Measurements from ENCODE around the gene SVEP1.

Gene SVEP1

GRCh38 chr9:110463499-110463898 lies 116.0 kb downstream of the SVEP1 start:
- H3K79me2 ChIP-seq (ENCODE audit: insufficient read depth, low read length) = no peaks in the 10 kb centered on the region
- no peaks in the 10 kb centered on the region for H3K9me3 ChIP-seq (ENCODE audit: low read length)
- no peak overlapping the region for H2AFZ ChIP-seq (ENCODE audit: low read length)
- H3F3A ChIP-seq (ENCODE audit: insufficient read depth, low read length) = no peaks in the 10 kb centered on the region
- no peak overlapping the region for H3K4me2 ChIP-seq (ENCODE audit: low read length)
- H3K27ac ChIP-seq (ENCODE audit: low read depth, low read length, poor library complexity, severe bottlenecking) = no peak overlapping the region
- no peaks in the 10 kb centered on the region for H3K27me3 ChIP-seq (ENCODE audit: insufficient read depth, low read length)
- H4K20me1 ChIP-seq (ENCODE audit: insufficient read depth, low read length) = no peaks in the 10 kb centered on the region
- H3K4me3 ChIP-seq (ENCODE audit: low read depth, low read length, poor library complexity, severe bottlenecking) = no peak overlapping the region
- no peak overlapping the region for H3K9ac ChIP-seq (ENCODE audit: low read length)
- TF ChIP-seq CTCF (IDR thresholded peaks at IDR 0.05; ENCODE audit: low read length) (no peak), EZH2 (IDR thresholded peaks at IDR 0.05; ENCODE audit: borderline replicate concordance, low read length) (no peak)
- H3K36me3 ChIP-seq (ENCODE audit: insufficient read depth, low read length) = no peaks in the 10 kb centered on the region
- H3K4me1 ChIP-seq (ENCODE audit: insufficient read depth, low read length, severe bottlenecking) = no peaks in the 10 kb centered on the region
- H3K9me2 ChIP-seq (ENCODE audit: low read depth, low read length) = no peaks in the 10 kb centered on the region

GRCh38 chr9:110457245-110457644 lies 122.3 kb downstream of the SVEP1 start:
- no peaks in the 10 kb centered on the region for H3K27me3 ChIP-seq (ENCODE audit: insufficient read depth, low read length)
- H3K9me3 ChIP-seq (ENCODE audit: low read length) = no peaks in the 10 kb centered on the region
- TF ChIP-seq EZH2 (IDR thresholded peaks at IDR 0.05; ENCODE audit: borderline replicate concordance, low read length) = no peak
- TF ChIP-seq CTCF (IDR thresholded peaks at IDR 0.05; ENCODE audit: low read length) = no peak
- H3K27ac ChIP-seq (ENCODE audit: low read depth, low read length, poor library complexity, severe bottlenecking) = no peak overlapping the region
- H3K36me3 ChIP-seq (ENCODE audit: insufficient read depth, low read length) = no peaks in the 10 kb centered on the region
- H3K79me2 ChIP-seq (ENCODE audit: insufficient read depth, low read length) = no peaks in the 10 kb centered on the region
- H3F3A ChIP-seq (ENCODE audit: insufficient read depth, low read length) = no peaks in the 10 kb centered on the region
- H3K9ac ChIP-seq (ENCODE audit: low read length) = no peak overlapping the region
- no peak overlapping the region for H3K4me2 ChIP-seq (ENCODE audit: low read length)
- no peak overlapping the region for H3K4me3 ChIP-seq (ENCODE audit: low read depth, low read length, poor library complexity, severe bottlenecking)
- no peaks in the 10 kb centered on the region for H3K4me1 ChIP-seq (ENCODE audit: insufficient read depth, low read length, severe bottlenecking)
- no peaks in the 10 kb centered on the region for H3K9me2 ChIP-seq (ENCODE audit: low read depth, low read length)
- no peak overlapping the region for H2AFZ ChIP-seq (ENCODE audit: low read length)
- no peaks in the 10 kb centered on the region for H4K20me1 ChIP-seq (ENCODE audit: insufficient read depth, low read length)

- Histone ChIP-seq H3K36me3 (ENCODE audit: insufficient read depth, low read length) (no peaks in the 10 kb centered on the region), H3F3A (ENCODE audit: insufficient read depth, low read length) (no peaks in the 10 kb centered on the region), H2AFZ (ENCODE audit: low read length) (no peak overlapping the region), H3K4me2 (ENCODE audit: low read length) (no peak overlapping the region), H3K9me2 (ENCODE audit: low read depth, low read length) (no peaks in the 10 kb centered on the region), H3K4me3 (ENCODE audit: low read depth, low read length, poor library complexity, severe bottlenecking) (no peak overlapping the region), H3K9me3 (ENCODE audit: low read length) (no peaks in the 10 kb centered on the region), H4K20me1 (ENCODE audit: insufficient read depth, low read length) (no peaks in the 10 kb centered on the region), H3K9ac (ENCODE audit: low read length) (no peak overlapping the region), H3K4me1 (ENCODE audit: insufficient read depth, low read length, severe bottlenecking) (no peaks in the 10 kb centered on the region), H3K27me3 (ENCODE audit: insufficient read depth, low read length) (no peaks in the 10 kb centered on the region), H3K27ac (ENCODE audit: low read depth, low read length, poor library complexity, severe bottlenecking) (no peak overlapping the region), H3K79me2 (ENCODE audit: insufficient read depth, low read length) (no peaks in the 10 kb centered on the region)
- TF ChIP-seq EZH2 (IDR thresholded peaks at IDR 0.05; ENCODE audit: borderline replicate concordance, low read length) (no peak), CTCF (IDR thresholded peaks at IDR 0.05; ENCODE audit: low read length) (no peak)
These were observed 122.9 kb downstream of the SVEP1 start for GRCh38 chr9:110456681-110457080.

Measured in OCI-LY1 (cell line).